SW480 (cell line): ENCODE data around the gene HCFC1.

Experiments used
- DNase-seq: peaks from one replicate; pipeline ENCODE4 v3.0.0-alpha.2; 2016; ENCODE audit warnings: low spot score

The HCFC1 gene

GRCh38 chrX:153938226-153938786, 33.3 kb downstream of the HCFC1 start:
- DNase-seq: no peak

- DNase-seq: no peak
Observed at GRCh38 chrX:153937056-153937455, 34.6 kb downstream of the HCFC1 start.

GRCh38 chrX:153935326-153935851, 36.2 kb downstream of the HCFC1 start:
- peak; percentile 79 for DNase-seq

GRCh38 chrX:153934762-153935325, 36.8 kb downstream of the HCFC1 start, which contains the start of gene NAA10:
Gene NAA10 (minus strand): TSS chrX:153935037. CDS start chrX:153934904, 133 bp downstream.
- peak; percentile 75 for DNase-seq

- no peak for DNase-seq
Observed at GRCh38 chrX:153934148-153934761, 37.4 kb downstream of the HCFC1 start.

- DNase-seq: no peak
Observed at GRCh38 chrX:153933748-153934147, 37.9 kb downstream of the HCFC1 start.

GRCh38 chrX:153932220-153932915, 39.2 kb downstream of the HCFC1 start:
- DNase-seq: no peak

- DNase-seq: no peak
Observed at GRCh38 chrX:153931748-153932147, 39.9 kb downstream of the HCFC1 start.

- DNase-seq: no peak
Observed at GRCh38 chrX:153931151-153931550, 40.5 kb downstream of the HCFC1 start.

- no peak for DNase-seq
Observed at GRCh38 chrX:153930011-153930910, 41.4 kb downstream of the HCFC1 start.

GRCh38 chrX:153929576-153929975, 42.0 kb downstream of the HCFC1 start:
- DNase-seq: no peak

- DNase-seq: no peak
Observed at GRCh38 chrX:153928846-153929245, 42.8 kb downstream of the HCFC1 start.

GRCh38 chrX:153927922-153928760, 43.5 kb downstream of the HCFC1 start:
- peak; percentile 98 for DNase-seq

GRCh38 chrX:153927672-153927921, 44.0 kb downstream of the HCFC1 start:
- DNase-seq: no peak

- peak; percentile 77 for DNase-seq
Observed at GRCh38 chrX:153926858-153927671, 44.6 kb downstream of the HCFC1 start.

- DNase-seq: peak; percentile 60
Observed at GRCh38 chrX:153926552-153926857, 45.1 kb downstream of the HCFC1 start.

- DNase-seq: peak; percentile 49
Observed at GRCh38 chrX:153925739-153926551, 45.7 kb downstream of the HCFC1 start, which contains the start of gene ARHGAP4. Gene ARHGAP4 (minus strand): TSS chrX:153926264. CDS start chrX:153926202, 62 bp downstream.

- no peak for DNase-seq
Observed at GRCh38 chrX:153925387-153925738, 46.3 kb downstream of the HCFC1 start.

GRCh38 chrX:153924149-153924861, 47.3 kb downstream of the HCFC1 start:
- DNase-seq: peak; percentile 69
